NCI-H1436 (cell line): ENCODE results near the gene SLFN12L.
"Not testable (repeated sequence)": the region's sequence is repeated elsewhere in the genome, so short reads cannot be mapped to it uniquely, and the experiment has no call there.

Experiments used
- DNase-seq: peaks from one replicate; lab custom pipeline; 2025; lab: John Stamatoyannopoulos, UW

The SLFN12L gene

GRCh38 chr17:35537601-35538141 is at the start of gene SLFN12L:
TSS of gene SLFN12L (minus strand) at chr17:35537678. CDS start at chr17:35522364, 15,314 bp downstream.
- DNase-seq = no peak

GRCh38 chr17:35586569-35587073 is 49.1 kb upstream of the SLFN12L start:
- no peak for DNase-seq

GRCh38 chr17:35584061-35584460 is 46.6 kb upstream of the SLFN12L start:
- DNase-seq = no peak

DNA sequence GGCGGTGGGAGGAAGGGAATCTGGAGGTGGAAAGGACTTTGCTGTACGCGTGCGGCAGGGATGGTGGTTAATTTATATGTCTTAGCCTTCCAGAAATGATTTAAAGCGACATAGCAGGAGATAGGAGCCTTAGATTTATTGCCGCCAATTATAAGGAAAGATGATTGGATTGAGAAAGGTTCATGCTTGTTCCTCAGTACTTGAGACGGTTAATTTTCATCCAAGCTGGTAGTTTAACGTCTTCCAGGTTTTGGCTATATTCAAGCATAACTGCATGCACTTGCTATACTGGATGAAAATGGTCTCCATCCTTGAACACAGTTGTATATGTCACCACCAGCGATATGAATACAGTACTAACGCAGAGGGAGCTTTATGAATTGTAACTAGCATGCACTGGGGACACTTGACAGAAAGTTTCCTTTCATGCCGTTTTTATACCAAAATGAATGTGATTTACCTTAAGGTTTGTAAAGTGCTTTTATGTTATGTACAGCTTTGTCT is 41.5 kb upstream of the SLFN12L start:
- no peak for DNase-seq

GRCh38 chr17:35578197-35578928 is 40.9 kb upstream of the SLFN12L start, which contains the start of gene PEX12:
TSS of gene PEX12 (minus strand) at chr17:35578571. CDS start at chr17:35578021, 550 bp downstream.
- peak; percentile 85 for DNase-seq

GRCh38 chr17:35577830-35578196 is 40.3 kb upstream of the SLFN12L start:
- no peak for DNase-seq

GRCh38 chr17:35575759-35576158 is 38.3 kb upstream of the SLFN12L start:
- DNase-seq = no peak

DNA sequence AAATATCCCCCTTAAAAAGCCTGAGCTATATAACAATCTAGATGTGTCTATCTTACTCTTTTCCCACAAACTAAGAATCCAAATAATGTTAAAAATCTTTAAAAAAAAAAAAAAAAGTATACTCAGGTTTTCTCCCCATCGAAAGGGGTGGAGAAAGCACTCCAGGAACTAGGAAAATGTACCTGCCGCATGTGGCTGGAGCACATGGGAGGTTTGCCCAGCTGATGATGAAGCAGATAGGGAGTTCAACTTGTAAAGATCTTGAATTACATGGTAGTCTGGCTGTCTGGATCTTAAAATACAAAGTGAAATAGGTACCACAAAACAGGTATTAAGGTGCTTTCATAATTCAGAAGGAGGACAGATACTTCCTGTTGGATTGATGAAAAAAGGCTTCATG is 31.9 kb upstream of the SLFN12L start:
- DNase-seq = no peak

DNA sequence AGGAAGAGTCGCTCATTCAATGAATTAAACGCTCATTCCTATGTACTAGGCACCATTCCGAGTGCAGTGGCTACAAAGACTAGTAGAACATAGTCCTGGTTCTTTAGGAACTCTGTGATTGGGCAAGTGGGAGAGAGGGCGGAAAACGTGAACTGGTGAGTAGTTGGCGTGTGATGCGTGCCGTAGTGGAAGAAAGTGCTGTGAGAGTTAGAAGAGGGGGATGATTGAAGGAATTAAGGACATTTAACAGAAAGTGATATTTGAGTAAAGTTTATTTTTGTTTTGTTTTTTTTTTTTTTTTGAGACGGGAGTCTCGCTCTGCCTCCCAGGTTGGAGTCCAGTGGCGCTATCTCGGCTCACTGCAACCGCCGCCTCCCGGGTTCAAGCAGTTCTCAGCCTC is 31.1 kb upstream of the SLFN12L start:
- no peak for DNase-seq

DNA sequence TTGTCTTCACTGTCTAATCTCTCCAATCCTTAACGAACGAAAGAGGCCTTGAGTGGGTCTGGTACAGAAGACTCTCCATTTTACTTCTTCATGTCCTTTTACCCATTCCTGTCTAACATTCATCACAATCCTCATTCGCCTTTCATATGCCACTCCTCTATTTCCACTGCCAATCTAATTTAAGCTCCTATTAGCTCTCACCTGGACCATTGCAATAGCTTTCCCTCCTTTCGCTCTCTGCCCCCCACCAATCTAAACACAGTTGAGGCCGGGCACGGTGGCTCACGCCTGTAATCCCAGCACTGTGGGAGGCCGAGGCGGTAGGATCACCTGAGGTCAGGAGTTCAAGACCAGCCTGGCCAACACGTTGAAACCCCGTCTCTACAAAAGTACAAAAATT is 29.5 kb upstream of the SLFN12L start:
- DNase-seq = no peak

GRCh38 chr17:35563181-35563580 is 25.7 kb upstream of the SLFN12L start:
- not testable (repeated sequence) for DNase-seq

DNA sequence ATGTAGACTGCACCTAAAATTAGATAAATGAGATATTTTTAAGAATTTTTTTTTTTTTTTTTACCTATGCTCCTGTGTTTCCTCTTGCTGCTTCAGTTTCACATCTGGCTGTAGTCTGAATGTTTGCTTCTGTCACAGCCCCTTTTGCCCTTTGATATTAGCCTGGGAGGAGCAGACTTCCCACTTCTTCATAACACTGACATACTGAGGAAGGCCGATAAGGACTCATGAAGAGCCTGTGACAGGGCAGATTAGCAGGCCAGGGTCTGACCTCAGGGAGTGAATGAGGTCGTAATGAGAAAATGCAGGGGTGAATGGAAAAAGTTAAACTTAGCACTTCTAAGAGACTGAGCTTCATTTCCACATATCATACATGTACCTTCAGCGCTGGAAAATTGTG is 23.2 kb upstream of the SLFN12L start, which contains the start of gene SLFN14:
SLFN14 (minus strand) TSS at position 117 of the 400 bp plus-strand sequence. CDS start 2,757 bp downstream, outside the sequence.
- DNase-seq = no peak

DNA sequence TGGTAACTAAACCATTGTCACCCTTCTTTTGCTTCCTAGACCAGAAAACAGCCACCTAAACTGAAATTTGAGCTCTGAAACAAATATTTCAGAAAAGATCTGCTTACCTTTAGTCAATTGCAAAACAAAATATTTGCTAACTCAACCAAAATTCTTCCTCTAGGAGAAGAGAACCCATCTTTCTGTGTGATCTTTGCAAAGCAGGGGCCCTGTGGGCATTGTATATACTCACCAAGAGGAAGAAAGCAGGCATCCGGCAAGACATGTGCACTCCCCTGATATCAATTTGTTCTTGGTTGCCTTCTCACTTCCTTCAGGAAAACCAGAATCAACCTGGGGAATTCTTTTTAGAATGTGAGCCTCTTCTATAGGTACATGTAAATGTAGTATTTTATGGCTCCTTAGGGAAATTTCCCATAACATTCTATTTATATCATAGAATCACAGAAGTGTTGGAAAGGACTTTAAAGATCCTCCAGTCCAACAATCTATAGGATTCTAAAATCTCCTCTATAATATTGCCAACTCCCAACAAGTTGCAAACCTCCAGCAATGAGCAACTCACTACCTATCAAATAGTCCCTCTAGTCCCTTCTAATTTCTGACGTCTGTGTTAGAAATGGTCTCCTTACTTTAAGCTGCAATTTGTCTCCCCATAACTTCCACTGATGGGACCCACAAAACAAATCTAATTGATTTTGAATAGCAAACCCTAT is 22.2 kb upstream of the SLFN12L start:
- DNase-seq = no peak

DNA sequence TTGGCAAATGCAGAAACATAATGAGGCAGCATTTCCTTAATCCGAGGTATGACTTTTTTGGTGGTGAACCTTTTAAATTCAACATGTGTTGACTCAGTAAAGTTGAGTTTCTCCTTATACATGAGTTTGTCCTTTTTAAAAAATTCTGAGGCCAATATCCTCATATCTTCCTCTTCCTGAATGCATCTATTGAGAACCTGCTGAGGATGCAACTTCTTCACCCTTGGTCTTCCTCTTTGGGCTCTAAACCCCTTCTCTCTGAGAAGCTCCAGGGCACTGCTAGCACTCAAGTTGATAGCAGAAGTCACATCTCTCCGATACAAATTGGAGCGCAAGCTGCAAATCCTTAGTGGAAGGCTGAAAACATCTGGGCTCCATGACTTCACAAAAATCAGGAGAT is 19.9 kb upstream of the SLFN12L start:
- no peak for DNase-seq

DNA sequence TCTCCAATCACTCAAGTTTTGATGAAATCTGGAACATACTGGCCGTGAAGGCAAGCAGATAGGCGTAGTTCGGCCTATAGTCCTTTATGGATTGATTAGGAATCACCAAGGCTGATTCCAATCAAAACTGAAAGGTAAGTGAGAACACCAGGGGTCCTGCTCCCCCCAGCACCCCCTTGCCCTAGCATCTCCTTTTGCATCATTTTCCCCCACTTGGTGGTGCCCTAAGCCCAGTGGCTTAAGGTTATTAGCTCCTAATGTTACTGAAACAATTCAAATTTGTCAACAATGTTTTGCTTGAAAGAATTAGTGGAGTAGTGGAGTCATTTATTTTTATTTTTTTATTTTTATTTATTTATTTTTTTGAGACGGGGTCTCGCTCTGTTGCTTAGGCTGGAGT is 18.2 kb upstream of the SLFN12L start:
- no peak for DNase-seq

DNA sequence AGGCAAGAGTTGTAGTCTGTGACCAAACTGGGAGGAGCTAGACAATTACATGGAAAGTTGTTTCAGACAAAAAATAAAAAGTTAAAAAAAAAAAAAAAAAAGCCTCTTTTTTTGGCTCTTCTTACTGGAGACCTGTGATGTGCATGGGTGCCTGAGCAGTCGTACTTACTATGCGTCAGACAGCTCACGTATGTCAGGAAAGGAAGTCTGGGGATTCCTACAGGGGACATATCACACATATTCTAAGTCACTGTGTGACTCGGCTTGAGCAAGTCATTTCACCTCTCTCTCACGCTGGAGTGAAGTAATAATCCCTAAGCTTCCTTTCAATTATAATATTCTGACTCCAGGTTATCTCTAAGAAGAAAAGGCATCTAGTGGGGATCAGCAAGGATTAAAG is 17.2 kb upstream of the SLFN12L start:
- DNase-seq = no peak

DNA sequence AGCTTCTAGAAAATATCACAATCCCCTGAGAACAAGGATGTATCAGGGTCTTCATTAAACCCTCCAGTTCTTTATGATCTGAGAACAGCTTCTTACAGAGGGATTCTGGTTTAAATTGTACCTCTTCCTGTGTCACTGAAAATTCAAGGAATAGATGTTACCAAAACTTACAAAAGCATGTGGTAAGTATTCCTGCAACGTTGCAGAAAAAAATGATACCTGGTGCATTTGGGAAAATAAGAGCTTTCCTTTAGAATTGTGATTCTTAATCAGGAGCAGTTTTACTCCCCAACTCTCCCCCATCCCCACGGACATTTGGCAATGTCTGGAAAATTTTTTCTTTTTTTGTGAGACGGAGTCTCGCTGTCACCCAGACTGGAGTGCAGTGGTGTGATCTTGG is 15.8 kb upstream of the SLFN12L start:
- DNase-seq = no peak

- DNase-seq = no peak
Observed at GRCh38 chr17:35548978-35549377, 11.5 kb upstream of the SLFN12L start.

DNA sequence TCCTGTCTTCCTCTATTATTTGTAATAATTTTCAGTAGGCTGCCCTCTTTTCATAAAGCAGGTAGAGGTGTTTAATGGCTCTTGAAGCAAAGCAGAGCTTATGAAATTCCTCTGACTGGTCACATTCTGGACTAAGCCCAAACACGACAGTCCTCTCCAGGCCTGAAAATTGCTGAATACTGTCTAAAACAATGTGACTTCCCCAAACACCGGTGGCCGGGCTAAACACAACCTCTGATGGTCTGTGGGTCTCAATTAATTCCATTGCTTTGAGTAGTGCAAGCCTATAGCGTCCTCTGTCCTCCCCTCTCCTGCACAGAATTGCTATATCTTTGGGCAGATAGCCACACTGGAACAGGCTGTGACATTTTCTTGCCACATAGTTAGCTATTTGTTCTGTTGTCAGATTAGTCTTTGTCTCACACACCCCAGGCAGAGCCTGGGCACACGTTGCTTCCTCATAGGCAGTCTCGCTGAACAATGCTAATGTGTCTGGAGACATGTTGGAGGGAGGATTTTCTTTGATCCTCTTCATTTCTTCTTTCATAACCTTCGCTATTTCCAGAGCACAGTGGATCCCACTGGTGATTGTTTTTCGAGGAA is 10.8 kb upstream of the SLFN12L start:
- DNase-seq = no peak

DNA sequence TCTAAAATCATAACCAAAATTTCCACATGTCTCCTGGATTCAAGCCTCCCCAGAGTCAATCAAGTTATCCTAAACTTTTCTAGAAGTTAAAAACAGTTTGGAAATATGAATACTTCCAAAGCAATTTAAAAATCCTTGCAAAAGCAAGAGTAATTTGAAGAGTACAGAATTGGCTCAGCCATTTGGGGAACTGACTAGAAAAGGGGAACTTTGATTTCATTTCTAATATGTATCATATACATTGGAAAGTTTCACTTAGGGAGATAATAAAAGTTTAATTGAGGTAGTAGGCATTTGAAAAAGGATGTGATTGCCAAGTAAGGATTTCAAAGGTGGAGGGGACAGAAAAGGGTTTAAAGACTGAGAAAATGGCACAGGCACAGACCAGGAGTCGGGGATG is 9.0 kb upstream of the SLFN12L start:
- DNase-seq = no peak

GRCh38 chr17:35545150-35545549 is 7.7 kb upstream of the SLFN12L start:
- DNase-seq = no peak

DNA sequence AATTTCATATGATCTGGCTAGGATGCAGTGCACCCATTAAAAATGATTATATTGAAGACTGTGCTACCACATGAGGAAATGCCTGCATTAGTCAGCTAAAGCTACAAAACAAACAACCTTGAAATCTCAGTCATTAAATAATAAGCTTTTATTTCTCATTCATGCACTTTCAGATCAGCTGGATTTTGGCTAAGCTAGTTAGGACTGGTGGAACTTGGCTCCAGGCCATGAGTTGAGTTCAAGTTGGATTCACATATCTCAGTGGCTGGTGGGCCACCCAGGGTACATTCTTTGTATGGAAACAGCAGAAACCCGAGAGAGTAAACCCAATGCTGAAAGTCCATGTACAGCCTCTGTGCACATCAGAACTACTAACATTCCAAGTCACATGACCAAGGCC is 6.4 kb upstream of the SLFN12L start:
- no peak for DNase-seq
